D721Med (cell line): ENCODE data around the gene USP49.

Experiments
- DNase-seq: peaks from one replicate; pipeline ENCODE4 v3.0.0; 2011; ENCODE audit warnings: low spot score; ENCODE audit not compliant: insufficient read length
- FAIRE-seq: peaks from 2 replicates; lab custom pipeline; 2011; peaks lifted over from hg19 to GRCh38; lab: Jason Lieb, UNC
- TF ChIP-seq, protein P1 (sequence below): IDR thresholded peaks from 2 replicates; pipeline ENCODE4 v1.5.1; 2012; ENCODE audit warnings: mild to moderate bottlenecking, control low read depth; ENCODE audit not compliant: insufficient read depth; ENCODE audit errors: missing control alignments

Gene USP49

DNA sequence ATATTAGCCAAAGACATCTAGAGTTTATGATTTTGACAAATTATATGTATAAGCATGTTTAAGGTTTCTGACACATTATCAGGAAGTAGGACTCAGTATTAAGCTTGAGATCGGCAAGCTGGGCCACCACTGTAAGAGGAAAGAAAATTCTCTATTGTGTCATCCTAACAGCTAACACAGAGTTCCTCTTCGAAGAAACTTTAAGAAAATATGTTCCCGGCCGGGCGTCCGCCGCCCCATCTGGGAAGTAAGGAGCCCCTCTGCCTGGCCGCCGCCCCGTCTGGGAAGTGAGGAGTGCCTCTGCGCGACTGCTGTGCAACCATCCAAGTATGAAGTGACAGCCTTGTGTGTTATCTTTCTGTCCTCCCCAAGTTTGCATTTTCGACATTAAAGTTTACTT, 23.0 kb downstream of the USP49 start:
- TF ChIP-seq, protein P1, sequence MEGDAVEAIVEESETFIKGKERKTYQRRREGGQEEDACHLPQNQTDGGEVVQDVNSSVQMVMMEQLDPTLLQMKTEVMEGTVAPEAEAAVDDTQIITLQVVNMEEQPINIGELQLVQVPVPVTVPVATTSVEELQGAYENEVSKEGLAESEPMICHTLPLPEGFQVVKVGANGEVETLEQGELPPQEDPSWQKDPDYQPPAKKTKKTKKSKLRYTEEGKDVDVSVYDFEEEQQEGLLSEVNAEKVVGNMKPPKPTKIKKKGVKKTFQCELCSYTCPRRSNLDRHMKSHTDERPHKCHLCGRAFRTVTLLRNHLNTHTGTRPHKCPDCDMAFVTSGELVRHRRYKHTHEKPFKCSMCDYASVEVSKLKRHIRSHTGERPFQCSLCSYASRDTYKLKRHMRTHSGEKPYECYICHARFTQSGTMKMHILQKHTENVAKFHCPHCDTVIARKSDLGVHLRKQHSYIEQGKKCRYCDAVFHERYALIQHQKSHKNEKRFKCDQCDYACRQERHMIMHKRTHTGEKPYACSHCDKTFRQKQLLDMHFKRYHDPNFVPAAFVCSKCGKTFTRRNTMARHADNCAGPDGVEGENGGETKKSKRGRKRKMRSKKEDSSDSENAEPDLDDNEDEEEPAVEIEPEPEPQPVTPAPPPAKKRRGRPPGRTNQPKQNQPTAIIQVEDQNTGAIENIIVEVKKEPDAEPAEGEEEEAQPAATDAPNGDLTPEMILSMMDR = no peak
- no peak for DNase-seq
- FAIRE-seq = no peak

GRCh38 chr6:41871691-41872090, 23.5 kb downstream of the USP49 start:
- TF ChIP-seq, protein P1 = no peak
- DNase-seq = no peak

GRCh38 chr6:41859356-41859755, 35.8 kb downstream of the USP49 start:
- no peak for DNase-seq
- TF ChIP-seq, protein P1 = no peak
- FAIRE-seq = no peak

More at GRCh38 chr6:41871691-41872090, 23.5 kb downstream of the USP49 start:
- no peak for FAIRE-seq

- DNase-seq (no peak), FAIRE-seq (no peak)
- TF ChIP-seq, protein P1 = no peak
Observed at GRCh38 chr6:41858703-41859102, 36.5 kb downstream of the USP49 start.

DNA sequence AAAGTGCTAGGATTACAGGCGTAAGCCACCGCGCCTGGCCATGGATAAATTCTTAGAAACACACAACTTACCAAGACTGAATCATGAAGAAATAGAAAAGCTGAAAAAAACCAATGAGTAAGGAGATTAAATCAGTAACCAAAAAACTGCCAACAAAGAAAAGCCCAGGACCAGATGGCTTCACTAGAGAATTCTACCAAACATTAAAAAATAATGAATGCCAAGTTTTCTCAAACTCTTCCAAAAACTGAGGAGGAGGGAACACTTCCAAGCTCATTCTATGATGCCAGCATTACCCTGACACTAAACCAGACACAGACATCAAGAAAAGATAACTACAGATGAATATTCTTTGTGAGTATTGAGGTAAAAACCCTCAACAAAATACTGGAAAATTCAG, 44.3 kb downstream of the USP49 start:
- no peak for FAIRE-seq
- DNase-seq = no peak
- TF ChIP-seq, protein P1 = no peak

DNA sequence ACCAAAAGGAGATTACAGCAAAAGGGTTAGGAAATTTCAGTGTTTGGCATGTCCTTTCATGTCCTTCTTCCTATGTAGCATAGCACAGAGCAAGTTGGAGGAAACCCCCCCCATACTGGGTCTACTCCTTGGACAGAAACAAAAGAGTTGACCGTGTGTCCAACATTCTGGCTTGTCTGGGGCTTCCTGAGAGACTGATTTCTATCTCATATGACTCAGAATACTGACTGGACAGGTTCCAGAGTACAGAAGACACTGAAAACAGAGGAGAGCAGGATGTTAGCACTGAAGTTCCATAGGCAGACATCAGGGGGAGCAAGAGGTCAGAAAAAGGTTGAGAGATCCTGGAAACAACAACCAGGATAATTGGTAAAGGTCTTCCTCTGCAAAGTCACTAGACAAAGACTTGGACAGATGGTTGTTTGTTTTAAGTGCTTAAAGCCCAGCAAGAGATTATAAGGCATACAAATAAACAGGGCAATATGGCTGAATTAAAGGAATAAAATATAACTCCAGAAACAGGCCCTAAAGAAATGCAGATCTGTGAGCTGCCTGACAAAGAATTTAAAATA, 48.4 kb downstream of the USP49 start:
- DNase-seq (peak; percentile 23), FAIRE-seq (peak; percentile 99)
- TF ChIP-seq, protein P1 = peak; percentile 88

DNA sequence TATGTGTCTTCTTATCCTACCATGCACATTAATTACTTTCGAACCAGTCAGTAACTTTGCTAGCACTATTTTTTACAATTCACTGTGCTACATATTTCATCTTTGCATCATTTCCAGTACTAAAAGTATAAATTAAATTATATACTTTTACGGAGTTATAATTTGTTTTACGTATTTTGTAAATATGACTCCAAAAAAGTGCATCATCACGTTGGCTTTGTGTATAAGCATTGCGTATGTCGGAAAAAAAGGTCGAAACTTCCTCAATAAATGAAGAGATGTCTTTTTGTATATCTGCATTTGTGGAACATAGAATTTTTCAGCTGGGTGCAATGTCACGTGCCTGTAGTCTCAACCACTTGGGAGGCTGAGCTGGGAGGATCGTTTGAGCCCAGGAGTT, 52.0 kb downstream of the USP49 start:
- DNase-seq = no peak
- no peak for FAIRE-seq
- TF ChIP-seq, protein P1 = no peak
